OCI-LY1 (cell line): Measurements from ENCODE around the gene PLEKHF1.

Experiments
- EZH2 ChIP-seq: fragments of 200-600 bp; sonication (generic), shearing (Covaris generic); IDR thresholded peaks from 2 replicates; pipeline ENCODE4 v1.8.0; 2017; ENCODE audit warnings: borderline replicate concordance, mixed run types, mild to moderate bottlenecking, antibody characterized with exemption, low read length, moderate library complexity, mixed read lengths
- TF ChIP-seq, protein P1 (sequence below): fragments of 200-600 bp; sonication (generic), shearing (Covaris generic); IDR thresholded peaks from 2 replicates; pipeline ENCODE4 v1.5.1; 2017; ENCODE audit warnings: mild to moderate bottlenecking, antibody characterized with exemption, low read length, moderate library complexity, mixed read lengths

- TF ChIP-seq, protein P1, sequence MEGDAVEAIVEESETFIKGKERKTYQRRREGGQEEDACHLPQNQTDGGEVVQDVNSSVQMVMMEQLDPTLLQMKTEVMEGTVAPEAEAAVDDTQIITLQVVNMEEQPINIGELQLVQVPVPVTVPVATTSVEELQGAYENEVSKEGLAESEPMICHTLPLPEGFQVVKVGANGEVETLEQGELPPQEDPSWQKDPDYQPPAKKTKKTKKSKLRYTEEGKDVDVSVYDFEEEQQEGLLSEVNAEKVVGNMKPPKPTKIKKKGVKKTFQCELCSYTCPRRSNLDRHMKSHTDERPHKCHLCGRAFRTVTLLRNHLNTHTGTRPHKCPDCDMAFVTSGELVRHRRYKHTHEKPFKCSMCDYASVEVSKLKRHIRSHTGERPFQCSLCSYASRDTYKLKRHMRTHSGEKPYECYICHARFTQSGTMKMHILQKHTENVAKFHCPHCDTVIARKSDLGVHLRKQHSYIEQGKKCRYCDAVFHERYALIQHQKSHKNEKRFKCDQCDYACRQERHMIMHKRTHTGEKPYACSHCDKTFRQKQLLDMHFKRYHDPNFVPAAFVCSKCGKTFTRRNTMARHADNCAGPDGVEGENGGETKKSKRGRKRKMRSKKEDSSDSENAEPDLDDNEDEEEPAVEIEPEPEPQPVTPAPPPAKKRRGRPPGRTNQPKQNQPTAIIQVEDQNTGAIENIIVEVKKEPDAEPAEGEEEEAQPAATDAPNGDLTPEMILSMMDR, result no peak
- no peak for TF ChIP-seq EZH2
These were observed 49.2 kb downstream of the PLEKHF1 start for GRCh38 chr19:29714371-29714952.
